ENCODE measurements around the gene TCF23.
"Not testable (repeated sequence)": the region's sequence is repeated elsewhere in the genome, so short reads cannot be mapped to it uniquely, and the experiment has no call there.

TCF23 gene

GRCh38 chr2:27189989-27190388 lies 41.2 kb downstream of the TCF23 start:
- no peak for DNase-seq (ENCODE audit: low read depth in 2 of 2)

GRCh38 chr2:27191070-27191829 lies 42.4 kb downstream of the TCF23 start:
- peak; percentile 43 to 47 for DNase-seq (ENCODE audit: low read depth in 2 of 2)

GRCh38 chr2:27194538-27195354 lies 45.9 kb downstream of the TCF23 start:
- no peak for DNase-seq (ENCODE audit: low read depth in 2 of 2)

- DNase-seq (ENCODE audit: low read depth in 2 of 2) = not testable (repeated sequence)
These were observed 47.0 kb downstream of the TCF23 start for GRCh38 chr2:27195799-27196198.

- DNase-seq (ENCODE audit: low read depth in 2 of 2) = not testable (repeated sequence)
These were observed 49.3 kb downstream of the TCF23 start for GRCh38 chr2:27198068-27198467.

- DNase-seq (ENCODE audit: low read depth in 2 of 2) = no peak
These were observed 49.8 kb downstream of the TCF23 start for GRCh38 chr2:27198627-27199026.

GRCh38 chr2:27199241-27199640 lies 50.4 kb downstream of the TCF23 start:
- DNase-seq (ENCODE audit: low read depth in 2 of 2) = no peak

- DNase-seq (ENCODE audit: low read depth in 2 of 2) = no peak
These were observed 52.9 kb downstream of the TCF23 start for GRCh38 chr2:27201675-27202074.

GRCh38 chr2:27202854-27203253 lies 54.0 kb downstream of the TCF23 start:
- DNase-seq (ENCODE audit: low read depth in 2 of 2) = no peak

GRCh38 chr2:27203741-27204140 lies 54.9 kb downstream of the TCF23 start:
- no peak for DNase-seq (ENCODE audit: low read depth in 2 of 2)

- no peak for DNase-seq (ENCODE audit: low read depth in 2 of 2)
These were observed 55.8 kb downstream of the TCF23 start for GRCh38 chr2:27204566-27204965.

GRCh38 chr2:27205206-27205605 lies 56.4 kb downstream of the TCF23 start:
- no peak for DNase-seq (ENCODE audit: low read depth in 2 of 2)

- DNase-seq (ENCODE audit: low read depth in 2 of 2) = no peak
These were observed 57.5 kb downstream of the TCF23 start for GRCh38 chr2:27206346-27206745.

All from fibroblast of skin of left biceps (primary cell).